GM23338 (cell line): ENCODE results near the gene PPP5C. TPM values are rescaled to one million over a fixed set of nuclear protein-coding genes. Genes with fewer than 3 reads are reported as not detected.

Source experiments
- ATAC-seq: fragments of 200-7000 bp; cut with Tn5 transposase; 3 replicates; pipeline ENCODE4 v1.9.1; 2020
- DNase-seq: peaks from one replicate; pipeline ENCODE4 v3.0.0-alpha.2; 2015; ENCODE audit warnings: low spot score
- H2AFZ ChIP-seq: fragments of 200-600 bp; sonication (generic); 2 replicates; pipeline ENCODE4 v1.8.0; 2016; ENCODE audit warnings: antibody characterized with exemption, mild to moderate bottlenecking, moderate library complexity
- H3F3A ChIP-seq: fragments of 200-600 bp; sonication (generic); replicated peaks from 2 replicates; pipeline ENCODE4 v1.8.0; 2017; ENCODE audit warnings: antibody characterized with exemption, mixed run types, low read depth
- H3K27ac ChIP-seq: fragments of 200-600 bp; sonication (generic); 2 replicates; pipeline ENCODE4 v1.6.1; 2016; ENCODE audit warnings: low read depth
- H3K27me3 ChIP-seq: fragments of 200-600 bp; sonication (generic); 2 replicates; pipeline ENCODE4 v1.8.0; 2016; ENCODE audit warnings: mild to moderate bottlenecking, mixed run types, moderate library complexity; ENCODE audit not compliant: insufficient read depth
- H3K36me3 ChIP-seq: fragments of 200-600 bp; sonication (generic); 2 replicates; pipeline ENCODE4 v1.8.0; 2016; ENCODE audit warnings: mild to moderate bottlenecking; ENCODE audit not compliant: insufficient read depth
- H3K4me1 ChIP-seq: fragments of 200-600 bp; sonication (generic); 2 replicates; pipeline ENCODE4 v1.8.0; 2016; ENCODE audit warnings: mild to moderate bottlenecking, moderate library complexity; ENCODE audit not compliant: insufficient read depth
- H3K4me2 ChIP-seq: fragments of 200-600 bp; sonication (generic); 2 replicates; pipeline ENCODE4 v1.7.1; 2017; ENCODE audit warnings: mixed run types
- H3K4me3 ChIP-seq: fragments of 200-600 bp; sonication (generic); 2 replicates; pipeline ENCODE4 v1.6.1; 2016; ENCODE audit warnings: mixed run types
- H3K79me2 ChIP-seq: fragments of 200-600 bp; sonication (generic); replicated peaks from 2 replicates; pipeline ENCODE4 v1.8.0; 2017; ENCODE audit warnings: mild to moderate bottlenecking; ENCODE audit not compliant: insufficient read depth
- H3K9me2 ChIP-seq: fragments of 200-600 bp; sonication (generic); 2 replicates; pipeline ENCODE4 v1.8.0; 2017; ENCODE audit not compliant: insufficient read depth
- H4K20me1 ChIP-seq: fragments of 200-600 bp; sonication (generic); replicated peaks from 2 replicates; pipeline ENCODE4 v1.8.0; 2017; ENCODE audit warnings: mild to moderate bottlenecking; ENCODE audit not compliant: insufficient read depth
- H3K27ac Mint-ChIP-seq: 2 replicates; pipeline ENCODE4 v1.8.0; 2020; ENCODE audit warnings: inconsistent platforms, mild to moderate bottlenecking, moderate library complexity, mixed read lengths
- H3K27me3 Mint-ChIP-seq: 3 replicates; pipeline ENCODE4 v1.8.0; 2022; ENCODE audit warnings: low read depth, mild to moderate bottlenecking, moderate library complexity, mixed read lengths, inconsistent platforms; ENCODE audit not compliant: insufficient read depth, poor library complexity
- H3K36me3 Mint-ChIP-seq: 3 replicates; pipeline ENCODE4 v1.8.0; 2021; ENCODE audit warnings: low read depth, mild to moderate bottlenecking, inconsistent platforms, moderate library complexity, mixed read lengths
- H3K4me1 Mint-ChIP-seq: 3 replicates; pipeline ENCODE4 v1.8.0; 2020; ENCODE audit warnings: mild to moderate bottlenecking, inconsistent platforms, mixed read lengths
- H3K4me3 Mint-ChIP-seq: 3 replicates; pipeline ENCODE4 v1.8.0; 2021; ENCODE audit warnings: moderate library complexity, mild to moderate bottlenecking, inconsistent platforms, mixed read lengths
- H3K9me3 Mint-ChIP-seq: 3 replicates; pipeline ENCODE4 v1.8.0; 2020; ENCODE audit warnings: moderate library complexity, mild to moderate bottlenecking, inconsistent platforms, mixed read lengths
- CREB1 ChIP-seq: fragments of 250-450 bp; sonication (Bioruptor Pico); IDR thresholded peaks from 2 replicates; pipeline ENCODE4 v1.5.0; 2020; ENCODE audit warnings: low read depth, mild to moderate bottlenecking, moderate library complexity
- CTCF ChIP-seq, 2 experiments: fragments of 200-600 bp in 1 of 2; sonication (generic) in 1 of 2; conservative IDR thresholded peaks; 2 replicates each; pipeline versions ENCODE4 v1.5.1 to v1.6.1; 2016 to 2017; ENCODE audit warnings: antibody characterized with exemption in 2 of 2, low read depth in 2 of 2, mild to moderate bottlenecking in 2 of 2, moderate library complexity in 1 of 2
- EZH2phosphoT487 ChIP-seq: fragments of 200-600 bp; sonication (generic); IDR thresholded peaks from one replicate; pipeline ENCODE4 v1.8.1; 2018; ENCODE audit warnings: antibody characterized with exemption; ENCODE audit not compliant: unreplicated experiment
- JUNB ChIP-seq: IDR thresholded peaks from one replicate; pipeline ENCODE4 v1.6.1; 2016; ENCODE audit warnings: antibody characterized with exemption; ENCODE audit not compliant: unreplicated experiment
- NANOG ChIP-seq: IDR thresholded peaks from 2 replicates; pipeline ENCODE4 v1.6.1; 2016; ENCODE audit warnings: antibody characterized with exemption, borderline replicate concordance
- POLR2AphosphoS5 ChIP-seq: IDR thresholded peaks from 2 replicates; pipeline ENCODE4 v1.6.1; 2016; ENCODE audit warnings: antibody characterized with exemption, low read depth
- REST ChIP-seq: IDR thresholded peaks from one replicate; pipeline ENCODE4 v1.6.1; 2018; ENCODE audit warnings: antibody characterized with exemption; ENCODE audit not compliant: unreplicated experiment
- STAT1 ChIP-seq: IDR thresholded peaks from one replicate; pipeline ENCODE4 v1.6.1; 2016; ENCODE audit warnings: antibody characterized with exemption; ENCODE audit not compliant: unreplicated experiment
- ZNF114 ChIP-seq: fragments of 250-450 bp; sonication (Bioruptor Pico); IDR thresholded peaks from 2 replicates; pipeline ENCODE4 v1.5.0; 2020; ENCODE audit warnings: mild to moderate bottlenecking, moderate library complexity
- ZNF462 ChIP-seq: fragments of 250-450 bp; sonication (Bioruptor Pico); IDR thresholded peaks from 2 replicates; pipeline ENCODE4 v1.5.0; 2020; ENCODE audit warnings: mild to moderate bottlenecking, moderate library complexity
- polyA plus RNA-seq: library from polyadenylated mRNA; unstranded; fragments of >200 nt; fragmentation: Nextera tagmentation; extraction: Ambion mirVana; gene quantifications from 2 replicates; pipeline ENCODE4 v1.2.1, GENCODE V29; 2016
- total RNA-seq: library from RNA; depleted of rRNA; stranded (reverse); fragments of >200 nt; shearing (Covaris generic); gene quantifications from 2 replicates; pipeline ENCODE4 v1.2.3, GENCODE V29; 2014

PPP5C gene
- total and polyA plus RNA-seq, 2 experiments from 2014 or later, result 51.6 to 123 TPM

GRCh38 chr19:46410205-46411087, 63.6 kb downstream of the PPP5C start:
- H3K27ac Mint-ChIP-seq, result no peak overlapping the region; the same call in 1 of the 2 replicates
- H3K4me1 Mint-ChIP-seq, result peaks cover 43% of the 10 kb centered on the region
- TF ChIP-seq ZNF114 (no peak), ZNF462 (CRISPR knock-in tag) (no peak), POLR2AphosphoS5 (no peak), EZH2phosphoT487 (no peak), CTCF (conservative IDR thresholded peaks at IDR 0.05; ENCODE audit: low read depth in 2 of 2) (no peak), REST (no peak), NANOG (no peak), JUNB (no peak), STAT1 (no peak), CREB1 (CRISPR knock-in tag) (no peak)

More at GRCh38 chr19:46410205-46411087, 63.6 kb downstream of the PPP5C start:
- H3K79me2 ChIP-seq, result peaks cover 28% of the 10 kb centered on the region
- Mint-ChIP-seq H3K27me3 (peaks cover 48% of the 10 kb centered on the region), H3K36me3 (peaks cover 19% of the 10 kb centered on the region), H3K4me3 (peak overlapping the region; percentile 47; the same call in 2 of the 3 replicates), H3K9me3 (peaks cover 3% of the 10 kb centered on the region; the same call in 2 of the 3 replicates)
- DNase-seq (no peak), ATAC-seq (no peak)
- H3K27me3 ChIP-seq, result peaks cover 55% of the 10 kb centered on the region
- no peak overlapping the region for H2AFZ ChIP-seq
- H3K4me3 ChIP-seq, result no peak overlapping the region
- H3K4me1 ChIP-seq, result peaks cover 39% of the 10 kb centered on the region
- H3K36me3 ChIP-seq, result no peaks in the 10 kb centered on the region
- peaks cover 16% of the 10 kb centered on the region; the same call in 1 of the 2 replicates for H3F3A ChIP-seq
- peaks cover 16% of the 10 kb centered on the region for H4K20me1 ChIP-seq
- H3K9me2 ChIP-seq, result no peaks in the 10 kb centered on the region
- no peak overlapping the region for H3K27ac ChIP-seq
- no peak overlapping the region for H3K4me2 ChIP-seq
